HG03045 (cell line): ENCODE results near the gene ERF.

ENCODE experiments used
- ATAC-seq: cut with Tn5 transposase; IDR thresholded peaks from one replicate; pipeline ENCODE4 v1.9.1; 2021; ENCODE audit warnings: mild to moderate bottlenecking, moderate library complexity; ENCODE audit not compliant: unreplicated experiment

The ERF gene

DNA sequence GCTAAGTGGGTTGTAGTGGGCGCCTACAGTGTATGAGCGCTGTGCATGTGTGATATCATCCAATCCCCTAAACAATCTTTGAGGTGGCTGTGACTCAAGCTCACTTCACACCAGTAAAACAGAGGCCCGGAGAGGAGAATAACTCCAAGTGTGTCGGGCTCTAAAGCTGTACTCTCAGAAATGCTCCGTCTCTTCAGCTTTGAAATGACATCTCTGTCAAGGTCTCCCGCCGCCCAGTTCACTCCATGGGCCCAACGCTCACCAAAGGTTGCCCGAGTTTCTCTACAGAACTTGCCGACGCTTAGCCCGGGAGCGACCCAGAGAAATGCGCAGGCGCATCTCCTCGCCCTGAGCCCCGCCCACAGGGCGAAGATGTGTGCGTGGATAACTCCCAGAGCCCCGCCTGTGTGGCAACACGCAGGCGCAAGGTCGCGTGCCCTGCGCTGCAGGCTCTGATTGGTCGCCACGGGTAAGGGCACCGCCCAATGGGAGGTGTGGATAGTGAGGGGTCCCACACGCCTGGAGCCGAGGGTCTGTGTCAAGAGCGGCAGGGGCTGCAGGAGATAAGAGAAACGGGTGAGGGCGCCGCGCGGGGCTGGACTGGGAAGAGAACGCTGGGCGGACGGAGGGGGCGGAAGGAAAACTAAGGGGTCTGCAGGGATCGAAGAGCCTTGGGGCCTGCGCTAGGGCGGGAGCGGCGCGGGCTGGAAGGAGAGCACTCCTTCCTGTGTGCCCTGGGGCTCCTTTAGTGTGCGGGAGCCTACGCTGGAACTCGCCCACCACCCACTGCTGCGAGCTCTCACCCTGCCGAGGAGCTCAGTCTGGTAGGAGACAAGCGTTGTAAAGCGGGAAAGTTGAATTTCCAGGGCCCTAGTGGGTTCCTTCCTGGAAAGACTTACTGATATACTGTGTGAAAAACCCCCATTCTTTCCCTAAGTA is 34.8 kb downstream of the ERF start, which contains the start of gene ZNF526:
TSS of gene ZNF526 (plus strand) at position 501 of the 939 bp plus-strand sequence. CDS start 4,092 bp downstream, outside the sequence.
- ATAC-seq: peak; percentile 67

DNA sequence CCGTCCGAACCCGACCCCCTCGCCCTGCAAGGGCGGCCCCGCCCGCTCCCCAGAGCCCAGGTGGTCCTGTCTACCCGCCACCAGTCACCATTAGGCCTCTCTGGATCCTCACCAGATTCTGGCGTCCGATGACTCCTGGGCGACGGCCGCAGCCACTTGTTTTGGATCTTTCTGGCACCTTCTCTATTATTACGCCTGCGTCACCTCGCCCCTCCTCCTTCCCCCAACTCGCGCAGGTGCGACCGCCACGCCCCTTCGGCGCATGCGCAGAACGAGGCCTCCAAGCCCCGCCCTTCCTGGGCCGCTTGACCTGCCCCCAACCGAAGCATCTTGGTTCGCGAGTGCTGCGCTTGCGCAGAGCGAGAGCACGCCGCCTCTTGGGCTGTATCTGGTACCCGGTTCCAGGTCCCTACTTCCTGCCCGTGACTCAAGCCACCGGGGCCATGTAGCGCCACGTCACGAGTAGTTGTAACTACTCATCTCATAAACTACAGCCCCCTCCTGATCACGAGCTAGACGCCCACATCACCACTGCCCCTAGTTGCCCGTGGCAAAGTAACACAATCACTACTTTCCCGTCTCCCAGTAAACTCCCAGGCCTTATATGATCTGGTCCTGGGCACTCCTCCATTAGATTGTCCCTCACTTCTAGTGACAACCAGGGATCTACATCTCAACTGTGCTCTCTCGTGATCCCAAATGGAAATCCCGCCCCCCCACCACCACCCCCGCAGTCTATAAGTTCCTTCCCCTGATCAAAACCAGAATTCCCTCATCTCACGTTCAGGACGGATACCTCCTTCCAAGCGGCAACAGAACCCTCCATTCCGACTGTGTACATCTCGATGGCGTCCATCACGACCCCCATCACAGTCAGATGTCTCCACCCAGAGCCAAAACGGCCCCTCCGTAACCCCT is 37.1 kb downstream of the ERF start, which contains the start of gene DEDD2:
TSS of gene DEDD2 (minus strand) at position 158 of the 918 bp plus-strand sequence. CDS start 670 bp downstream, outside the sequence.
- ATAC-seq: peak; percentile 74

DNA sequence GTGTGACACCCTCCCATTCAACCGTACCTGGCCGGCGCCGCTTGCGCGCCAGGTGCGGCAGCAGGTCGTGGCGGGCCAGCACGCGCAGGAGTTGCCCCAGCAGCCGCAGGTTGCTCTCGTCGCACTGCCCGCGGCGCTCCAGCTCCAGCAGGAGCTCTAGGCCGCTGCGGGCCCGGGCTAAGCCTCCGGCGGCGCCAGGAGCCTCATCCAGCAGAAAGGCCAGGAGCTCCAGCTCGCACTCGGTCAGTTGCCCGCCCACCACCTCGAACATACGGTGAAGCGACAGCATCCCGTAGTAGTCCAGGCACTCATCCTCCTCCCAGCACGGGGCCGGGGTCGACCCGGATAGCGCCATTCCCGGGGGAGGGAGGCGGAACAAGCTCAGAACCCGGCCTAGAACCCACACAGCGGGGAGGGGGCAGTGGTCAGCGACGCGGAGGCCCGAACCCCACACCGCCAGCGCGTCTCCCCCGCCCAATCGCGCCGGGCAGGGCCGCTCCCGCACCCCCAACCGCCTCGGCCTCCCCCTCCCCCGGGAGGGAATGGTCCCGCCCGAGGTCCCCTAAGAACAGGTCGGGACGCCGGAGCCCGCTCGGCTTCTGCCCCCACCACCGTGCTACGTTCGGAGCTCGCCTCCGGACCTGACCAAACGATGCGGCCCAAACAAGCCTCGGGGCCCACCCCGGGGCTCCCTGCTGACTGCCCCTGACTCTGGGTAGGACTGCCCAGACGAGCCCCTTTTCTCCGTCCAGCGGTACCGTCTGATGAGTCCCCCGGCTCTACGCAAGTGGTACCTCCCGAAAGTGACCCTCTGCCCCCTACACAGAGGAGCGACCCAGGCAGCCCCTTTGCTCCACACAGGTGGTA is 38.0 kb downstream of the ERF start:
- peak; percentile 21 for ATAC-seq

DNA sequence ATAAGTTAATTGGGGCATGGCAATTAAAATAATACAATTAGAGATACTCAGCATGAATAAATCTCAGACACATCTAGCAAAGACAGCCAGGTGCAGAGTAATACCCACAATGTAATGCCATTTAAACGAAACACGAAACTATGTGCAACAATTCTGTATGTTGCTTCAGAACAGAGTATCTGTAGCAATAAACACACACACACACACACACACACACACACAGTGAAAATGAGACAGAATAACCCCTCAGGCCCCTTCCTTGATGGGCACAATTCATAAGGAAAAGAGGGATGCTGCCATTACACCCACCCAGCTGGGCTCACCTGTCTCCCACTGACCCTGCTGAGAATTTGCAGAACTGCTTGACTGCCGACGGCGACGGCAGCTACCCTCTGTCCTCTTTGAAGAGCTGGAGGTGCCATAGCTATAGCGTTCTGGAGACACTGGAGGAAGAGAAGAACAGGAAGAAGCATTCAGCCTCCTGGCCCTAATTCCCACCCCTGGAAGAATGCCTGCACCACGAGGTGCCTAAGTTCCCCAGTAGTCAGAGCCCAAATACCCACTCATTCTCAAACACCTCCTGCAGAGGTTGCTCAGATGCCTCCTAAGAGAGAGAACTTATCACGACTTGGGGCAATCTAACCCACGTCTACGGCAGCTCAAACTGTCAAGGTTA is 40.0 kb downstream of the ERF start:
- ATAC-seq: no peak

DNA sequence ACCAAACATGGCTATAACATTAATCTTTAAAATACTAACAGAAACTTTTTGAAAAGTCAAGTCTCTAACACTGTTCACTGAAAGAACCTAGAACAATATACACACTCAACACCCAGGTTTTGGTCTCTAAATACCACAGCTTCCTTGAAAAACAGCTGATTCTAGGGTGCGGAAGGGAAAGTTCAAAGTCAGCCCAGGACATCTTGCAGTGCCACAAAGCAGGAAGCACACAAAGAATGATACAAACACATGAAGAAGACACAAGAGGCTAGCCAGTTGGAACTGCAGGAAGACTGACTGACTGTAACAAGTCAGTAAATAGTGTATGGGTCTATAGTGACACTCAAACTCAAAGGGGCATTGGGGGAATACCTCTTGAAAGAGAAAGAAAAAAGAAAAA is 42.0 kb downstream of the ERF start:
- ATAC-seq: no peak

DNA sequence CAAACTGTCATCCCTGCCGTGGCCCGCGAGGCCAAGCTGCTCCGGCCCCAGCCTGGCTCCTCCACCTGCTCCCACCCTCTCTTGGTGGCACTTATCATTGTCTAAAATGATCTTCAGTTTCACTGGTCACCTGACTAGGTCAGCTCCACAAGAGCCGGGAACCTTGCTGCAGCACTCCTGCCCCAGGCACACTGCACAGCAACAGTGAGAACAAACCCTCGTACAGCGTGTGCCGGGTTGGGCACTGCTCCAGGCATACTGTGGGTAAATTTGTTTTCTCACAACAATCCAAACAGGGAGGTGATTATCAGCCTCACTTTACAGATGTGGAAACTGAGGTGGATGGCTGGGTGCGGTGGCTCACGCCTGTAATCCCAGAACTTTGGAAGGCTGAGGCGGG is 46.3 kb downstream of the ERF start:
- no peak for ATAC-seq

DNA sequence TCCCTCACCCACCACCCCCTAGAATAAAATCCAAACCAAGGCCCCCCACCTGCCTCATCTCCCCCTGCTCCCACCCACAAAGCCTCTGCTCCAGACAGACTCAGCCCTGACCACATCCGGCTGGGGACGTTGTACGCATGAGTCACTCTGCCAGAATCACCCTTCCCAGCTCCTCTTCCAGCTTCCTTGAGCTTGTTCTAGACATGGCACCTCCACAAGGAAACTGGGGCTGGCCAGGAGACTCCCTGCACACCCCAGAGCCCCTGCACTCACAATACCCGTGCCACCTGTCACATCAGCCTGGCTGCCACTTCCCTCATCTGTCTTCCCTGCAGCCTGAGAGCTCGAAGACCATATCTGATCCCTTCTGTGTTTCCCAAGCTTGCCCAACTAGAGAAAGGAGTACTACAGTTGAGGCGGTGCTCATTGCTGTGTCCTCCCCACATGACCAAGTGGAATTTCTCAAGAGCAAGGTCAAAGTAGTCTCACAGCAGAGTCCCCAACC is 47.1 kb downstream of the ERF start:
- ATAC-seq: no peak

DNA sequence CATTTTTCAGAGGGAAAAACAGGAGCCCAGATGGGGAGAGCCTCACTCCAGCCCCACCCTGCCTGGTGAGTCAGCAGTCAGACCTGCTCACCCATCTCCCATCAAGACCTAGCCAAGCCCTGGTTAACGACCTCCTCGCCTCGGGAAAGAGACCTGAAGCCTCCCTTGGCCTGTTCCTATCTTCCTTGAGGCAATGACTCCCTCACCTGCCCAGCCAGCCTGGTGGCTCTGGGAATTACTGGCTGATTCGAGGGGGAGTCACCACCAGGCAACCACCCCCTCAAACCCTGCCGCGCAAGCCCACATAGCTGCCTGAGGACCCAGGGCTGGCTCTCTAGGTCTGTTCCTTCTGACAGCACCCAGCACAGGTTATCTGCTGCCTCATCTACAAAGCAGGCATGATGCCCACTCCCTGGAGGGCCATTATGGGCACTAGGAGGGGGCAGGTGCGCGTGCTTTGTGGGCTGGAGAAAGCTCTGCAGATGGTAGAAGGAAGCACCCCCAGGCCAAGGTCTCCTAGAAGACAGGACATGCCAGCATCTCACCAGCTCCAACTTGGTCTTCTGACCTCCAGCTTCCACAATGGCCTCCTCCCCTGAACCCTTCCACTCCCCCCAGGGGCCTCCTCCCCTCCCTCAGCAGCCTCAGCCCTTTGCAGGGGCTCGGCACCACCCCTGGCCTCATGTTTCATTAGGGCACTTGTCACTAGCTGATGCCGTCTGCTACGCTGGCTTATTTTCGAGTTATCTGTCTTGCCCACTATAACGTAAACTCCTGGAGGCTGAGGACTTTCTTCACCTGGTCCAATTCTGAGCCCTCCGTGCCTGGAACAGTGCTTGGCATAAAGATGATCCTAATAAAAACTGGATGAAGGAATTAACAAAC is 47.8 kb downstream of the ERF start:
- ATAC-seq: no peak

DNA sequence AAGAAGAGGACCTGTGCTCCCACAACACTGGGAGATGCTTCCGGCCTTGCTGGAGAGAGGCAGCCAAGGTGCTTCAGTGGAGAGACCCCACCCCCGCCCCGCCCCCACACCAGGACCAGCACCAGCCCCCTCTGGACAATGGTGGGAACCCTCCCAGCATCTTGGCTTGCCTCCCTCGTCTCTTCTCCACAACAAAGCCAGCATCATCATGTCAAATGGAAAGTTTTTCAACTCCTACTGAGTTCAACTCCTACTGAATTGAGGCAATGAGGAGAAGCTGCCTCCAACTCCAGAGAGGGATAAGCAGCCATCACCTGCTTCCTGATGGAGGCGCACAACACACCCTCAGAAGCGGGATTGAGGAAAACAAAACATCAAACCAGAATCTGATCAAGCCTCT is 50.3 kb downstream of the ERF start:
- ATAC-seq: no peak

DNA sequence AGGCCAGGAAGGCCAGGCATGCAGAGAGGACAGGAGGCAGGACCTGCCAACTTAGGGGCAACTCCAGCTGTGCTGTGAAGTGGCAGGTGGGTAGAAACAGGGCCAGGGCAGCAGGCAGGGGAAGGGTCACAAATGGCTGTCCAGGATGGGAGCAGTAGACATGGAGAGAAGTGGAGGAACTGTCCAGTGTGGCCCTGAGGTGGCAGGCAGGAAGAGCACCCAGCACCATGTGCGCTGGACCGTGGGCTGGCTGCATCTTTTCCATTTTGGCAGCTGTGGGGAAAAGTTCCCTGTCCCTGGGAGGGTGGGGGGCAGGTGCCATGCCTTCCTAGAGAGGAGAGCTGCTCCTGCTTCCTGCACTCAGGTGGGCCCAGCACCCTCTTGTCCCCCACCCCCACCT is 51.2 kb downstream of the ERF start:
- ATAC-seq: no peak

DNA sequence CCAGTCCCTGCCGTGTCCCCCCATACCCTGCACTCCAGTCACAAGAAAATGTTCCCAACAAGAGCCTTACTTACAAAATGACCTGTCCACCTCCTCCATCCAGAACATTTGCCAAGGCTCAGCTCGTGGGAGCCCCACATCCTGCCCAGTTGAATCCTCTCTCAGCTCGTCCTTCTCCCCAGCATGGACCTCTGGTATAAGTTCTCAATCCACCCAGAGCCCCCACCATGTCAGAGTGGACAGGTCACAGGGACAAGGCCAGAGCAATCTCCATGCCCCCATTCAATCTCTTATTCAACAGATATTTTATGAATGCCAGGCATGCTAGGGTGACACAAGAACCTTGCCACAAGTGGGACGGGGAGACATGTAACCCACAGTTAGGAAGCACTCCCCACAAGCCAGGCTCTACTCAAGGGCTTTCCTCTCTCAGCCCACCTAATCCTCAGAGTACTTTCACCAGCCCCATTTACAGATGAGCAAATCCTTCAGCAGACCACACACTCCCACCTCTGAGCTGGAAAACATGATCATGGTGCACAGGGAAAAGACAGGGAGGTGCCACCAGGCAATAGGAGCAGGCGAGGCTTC is 52.5 kb downstream of the ERF start:
- ATAC-seq: no peak

DNA sequence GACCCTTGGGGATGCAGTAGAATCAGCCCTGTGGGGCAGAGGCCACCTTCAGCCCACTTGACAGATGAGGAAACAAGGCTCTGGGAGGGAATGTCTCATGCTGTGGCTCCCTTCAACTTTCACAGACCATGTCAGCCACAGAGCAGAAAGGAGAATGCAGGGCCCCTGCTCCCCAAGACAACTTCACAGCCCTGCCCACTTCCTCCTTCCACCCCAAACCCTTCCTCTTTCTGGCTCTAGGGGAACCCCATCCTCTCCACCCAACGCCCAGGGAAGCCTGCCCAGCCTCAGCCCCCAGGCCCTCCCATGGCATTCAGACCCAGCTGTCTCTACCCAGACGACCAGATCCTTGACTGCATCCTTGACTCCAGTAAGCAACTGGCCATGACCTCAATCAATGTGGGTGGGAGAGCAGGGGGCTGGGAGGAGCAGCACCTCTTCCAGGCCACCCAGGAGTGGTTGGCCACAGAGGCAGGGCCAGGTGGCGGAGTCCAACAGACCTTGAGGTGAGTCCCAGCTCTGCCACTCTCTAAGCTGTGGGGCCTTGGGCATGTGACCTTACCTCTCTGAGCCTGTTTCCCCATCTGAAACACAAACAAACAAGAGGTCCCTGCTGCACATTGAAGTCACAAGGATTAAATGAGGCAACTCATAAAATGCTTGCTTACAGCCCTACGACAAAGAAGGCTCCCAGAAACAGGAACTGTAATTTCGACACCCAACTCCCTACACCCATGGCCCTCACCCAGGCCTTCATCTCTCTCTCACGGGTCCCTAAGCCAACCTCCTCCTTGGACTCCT is 53.2 kb downstream of the ERF start:
- ATAC-seq: no peak

DNA sequence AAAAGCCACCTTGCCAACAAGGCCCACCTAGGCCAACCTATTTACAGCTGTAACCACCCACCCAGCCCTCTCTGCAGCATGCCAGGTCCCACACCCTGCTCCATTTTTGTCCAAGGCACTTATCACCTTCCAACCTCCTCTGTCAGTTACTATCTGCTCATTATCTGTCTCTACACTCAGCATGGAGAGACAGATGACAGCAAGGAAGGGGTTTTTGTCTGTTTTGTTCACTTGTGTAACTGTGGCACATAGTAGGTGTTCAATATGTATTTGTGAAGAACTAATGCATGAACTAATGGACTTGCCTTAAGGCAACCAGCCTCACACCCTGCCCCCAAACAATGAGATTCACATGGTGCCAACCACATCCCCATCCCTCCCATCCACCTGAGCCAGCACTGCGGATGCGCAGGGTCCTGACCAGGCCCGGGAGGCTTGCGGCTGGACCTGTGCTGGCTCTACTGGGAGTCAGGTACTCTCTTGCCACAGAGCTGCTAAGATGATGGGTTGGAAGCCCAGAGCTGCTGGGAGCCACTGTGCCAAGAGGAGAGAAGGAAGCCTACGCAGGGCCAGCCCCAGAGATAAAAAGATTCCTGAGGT is 54.7 kb downstream of the ERF start:
- no peak for ATAC-seq

DNA sequence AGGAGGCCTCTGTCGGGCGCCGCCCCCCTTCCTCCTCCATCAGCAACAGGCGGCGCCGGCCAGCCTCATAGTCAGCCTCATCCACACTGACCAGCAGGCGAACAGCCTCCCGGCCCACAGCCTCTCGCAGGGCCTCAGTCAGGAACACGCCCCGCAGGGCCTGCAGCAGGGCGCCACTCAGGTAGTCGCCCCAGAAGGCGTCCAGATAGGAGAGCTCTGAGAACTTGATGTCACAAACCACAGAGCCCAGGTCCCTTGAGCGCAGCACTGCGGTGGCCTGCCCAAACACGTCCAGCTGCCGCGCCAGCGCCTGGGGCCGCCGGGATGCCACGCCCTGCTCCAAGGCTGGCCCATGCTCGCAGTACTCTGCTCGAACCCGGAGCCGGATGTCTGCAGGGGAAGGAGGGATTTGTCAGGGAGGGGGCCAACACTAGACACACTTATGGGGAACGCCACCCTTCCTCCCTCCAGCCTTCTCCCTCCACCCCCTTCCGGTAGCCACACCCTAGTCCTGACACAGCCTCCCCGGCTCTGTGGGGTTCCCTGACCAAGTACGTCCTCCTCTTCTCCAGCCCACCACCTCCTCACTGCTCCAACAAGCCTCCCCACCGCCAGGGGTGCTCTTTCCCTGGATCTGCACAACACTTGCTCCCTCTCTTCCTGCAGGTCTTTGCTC is 55.4 kb downstream of the ERF start:
- ATAC-seq: peak; percentile 45

DNA sequence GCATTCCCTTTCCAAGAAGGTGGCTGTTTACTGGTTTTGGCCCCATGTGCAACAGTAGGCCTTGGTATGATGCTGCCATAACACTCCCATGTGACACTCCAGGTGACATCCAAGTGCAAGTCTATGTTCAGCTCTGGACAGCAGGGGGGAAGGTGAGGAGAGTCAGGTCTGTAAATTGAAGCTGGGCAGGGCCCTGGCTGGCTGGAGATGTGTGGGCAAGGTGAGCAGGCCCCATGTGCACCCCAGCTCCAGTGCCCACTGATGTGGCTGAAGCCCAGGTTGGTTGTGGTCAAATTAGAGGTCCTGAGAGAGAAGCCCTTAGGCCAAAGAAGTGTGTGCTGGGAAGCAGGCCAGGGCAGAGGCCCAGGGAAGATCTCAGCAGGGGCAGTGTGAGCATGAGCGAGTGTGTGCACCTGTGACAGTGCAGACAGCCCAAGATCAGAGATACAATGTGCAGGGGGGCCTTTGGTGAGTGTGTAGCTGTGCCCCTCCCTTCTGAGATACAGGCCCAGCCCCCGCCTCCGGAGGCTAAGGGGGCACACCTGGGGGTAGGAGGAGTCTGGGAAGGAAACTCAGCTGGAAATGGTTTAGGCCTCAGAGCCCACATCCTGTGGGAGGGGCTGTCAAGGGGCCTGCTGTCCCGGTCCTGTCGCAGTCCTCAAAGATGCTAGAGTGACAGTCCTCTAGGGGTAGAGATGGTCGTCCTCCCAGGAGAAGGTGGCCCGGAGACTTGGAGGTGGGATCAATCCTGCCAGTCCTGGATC is 56.1 kb downstream of the ERF start:
- peak; percentile 27 for ATAC-seq
